Adrenal gland (tissue), 5 donors: ENCODE data around the gene RNF2.

Source experiments
- POLR2A ChIP-seq, 2 donors: fragments of 450-650 bp; IDR thresholded peaks; one replicate each; pipeline ENCODE4 v1.6.1; 2017; ENCODE audit warnings: antibody characterized with exemption in 2 of 2, mild to moderate bottlenecking in 2 of 2, moderate library complexity in 1 of 2
- TF ChIP-seq, protein P1 (sequence below), 6 experiments: fragments of 450-650 bp in 4 of 6; fragments of 200-600 bp in 2 of 6; sonication (generic) in 1 of 6; IDR thresholded peaks; 1 replicate in 5 of 6; 2 replicates in 1 of 6; pipeline versions ENCODE4 v1.5.1 to v1.8.0; 2016 to 2021; ENCODE audit warnings: antibody characterized with exemption in 6 of 6, mild to moderate bottlenecking in 2 of 6, moderate library complexity in 1 of 6
- donor health status: DM: no; HTN: no; CAD: no.

GRCh38 chr1:185040408-185040735, 5.0 kb upstream of the RNF2 start:
- TF ChIP-seq, protein P1, sequence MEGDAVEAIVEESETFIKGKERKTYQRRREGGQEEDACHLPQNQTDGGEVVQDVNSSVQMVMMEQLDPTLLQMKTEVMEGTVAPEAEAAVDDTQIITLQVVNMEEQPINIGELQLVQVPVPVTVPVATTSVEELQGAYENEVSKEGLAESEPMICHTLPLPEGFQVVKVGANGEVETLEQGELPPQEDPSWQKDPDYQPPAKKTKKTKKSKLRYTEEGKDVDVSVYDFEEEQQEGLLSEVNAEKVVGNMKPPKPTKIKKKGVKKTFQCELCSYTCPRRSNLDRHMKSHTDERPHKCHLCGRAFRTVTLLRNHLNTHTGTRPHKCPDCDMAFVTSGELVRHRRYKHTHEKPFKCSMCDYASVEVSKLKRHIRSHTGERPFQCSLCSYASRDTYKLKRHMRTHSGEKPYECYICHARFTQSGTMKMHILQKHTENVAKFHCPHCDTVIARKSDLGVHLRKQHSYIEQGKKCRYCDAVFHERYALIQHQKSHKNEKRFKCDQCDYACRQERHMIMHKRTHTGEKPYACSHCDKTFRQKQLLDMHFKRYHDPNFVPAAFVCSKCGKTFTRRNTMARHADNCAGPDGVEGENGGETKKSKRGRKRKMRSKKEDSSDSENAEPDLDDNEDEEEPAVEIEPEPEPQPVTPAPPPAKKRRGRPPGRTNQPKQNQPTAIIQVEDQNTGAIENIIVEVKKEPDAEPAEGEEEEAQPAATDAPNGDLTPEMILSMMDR (IDR thresholded peaks at IDR 0.05): no peak
- no peak for TF ChIP-seq POLR2A (IDR thresholded peaks at IDR 0.05)
